ENCODE measurements around the gene CARS2.
"Not testable (repeated sequence)": the region's sequence is repeated elsewhere in the genome, so short reads cannot be mapped to it uniquely, and the experiment has no call there.

CARS2 gene

GRCh38 chr13:110635405-110636002 is 70.4 kb downstream of the CARS2 start:
- DNase-seq, result no peak

DNA sequence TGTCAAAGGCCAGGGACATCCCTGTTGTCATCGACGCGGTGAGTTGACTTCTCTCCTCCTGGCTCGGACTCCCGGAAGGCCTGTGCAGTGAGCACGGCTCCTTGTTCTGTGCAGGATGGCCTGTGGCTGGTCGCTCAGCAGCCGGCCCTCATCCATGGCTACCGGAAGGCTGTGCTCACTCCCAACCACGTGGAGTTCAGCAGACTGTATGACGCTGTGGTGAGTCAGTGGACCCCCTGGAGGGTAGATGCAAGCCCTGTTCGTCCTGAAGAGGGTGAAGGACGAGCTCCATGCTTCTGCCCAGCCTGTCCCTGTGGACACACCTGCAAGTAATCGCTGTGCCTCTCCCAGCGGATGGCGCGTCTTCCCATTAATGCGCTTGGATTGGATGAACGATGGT is 71.4 kb downstream of the CARS2 start:
- no peak for DNase-seq

- DNase-seq, result no peak
Observed at GRCh38 chr13:110633776-110634175, 72.1 kb downstream of the CARS2 start.

DNA sequence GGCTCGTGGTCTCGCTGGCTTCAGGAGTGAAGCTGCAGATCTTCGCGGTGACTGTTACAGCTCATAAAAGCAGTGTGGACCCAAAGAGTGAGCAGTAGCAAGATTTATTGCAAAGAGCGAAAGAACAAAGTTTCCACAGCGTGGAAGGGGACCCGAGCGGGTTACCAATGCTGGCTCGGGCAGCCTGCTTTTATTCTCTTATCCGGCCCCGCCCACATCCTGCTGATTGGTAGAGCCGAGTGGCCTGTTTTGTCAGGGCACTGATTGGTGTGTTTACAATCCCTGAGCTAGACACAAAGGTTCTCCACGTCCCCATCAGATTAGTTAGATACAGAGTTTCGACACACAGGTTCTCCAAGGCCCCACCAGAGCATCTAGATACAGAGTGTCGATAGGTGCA is 73.7 kb downstream of the CARS2 start:
- DNase-seq, result not testable (repeated sequence)

- no peak for DNase-seq
Observed at GRCh38 chr13:110630566-110631119, 75.3 kb downstream of the CARS2 start.

DNA sequence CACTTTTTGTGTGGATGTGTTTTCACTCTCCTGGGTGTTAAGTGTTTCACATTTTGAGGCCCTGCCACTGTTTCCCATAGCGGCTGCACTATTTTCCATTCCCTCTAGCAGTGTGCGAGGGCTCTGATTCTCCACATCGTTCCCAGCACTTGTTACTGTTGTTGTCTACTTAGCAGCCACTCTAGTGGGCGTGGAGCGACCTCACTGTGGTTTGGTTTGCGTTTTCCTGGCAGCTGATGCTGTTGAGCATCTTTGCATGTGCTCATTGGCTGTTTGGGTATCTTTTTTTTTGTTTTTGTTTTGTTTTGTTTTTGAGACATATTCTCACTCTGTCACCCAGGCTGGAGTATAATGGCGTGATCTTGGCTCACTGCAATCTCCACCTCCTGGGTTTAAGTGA is 76.2 kb downstream of the CARS2 start:
- no peak for DNase-seq

DNA sequence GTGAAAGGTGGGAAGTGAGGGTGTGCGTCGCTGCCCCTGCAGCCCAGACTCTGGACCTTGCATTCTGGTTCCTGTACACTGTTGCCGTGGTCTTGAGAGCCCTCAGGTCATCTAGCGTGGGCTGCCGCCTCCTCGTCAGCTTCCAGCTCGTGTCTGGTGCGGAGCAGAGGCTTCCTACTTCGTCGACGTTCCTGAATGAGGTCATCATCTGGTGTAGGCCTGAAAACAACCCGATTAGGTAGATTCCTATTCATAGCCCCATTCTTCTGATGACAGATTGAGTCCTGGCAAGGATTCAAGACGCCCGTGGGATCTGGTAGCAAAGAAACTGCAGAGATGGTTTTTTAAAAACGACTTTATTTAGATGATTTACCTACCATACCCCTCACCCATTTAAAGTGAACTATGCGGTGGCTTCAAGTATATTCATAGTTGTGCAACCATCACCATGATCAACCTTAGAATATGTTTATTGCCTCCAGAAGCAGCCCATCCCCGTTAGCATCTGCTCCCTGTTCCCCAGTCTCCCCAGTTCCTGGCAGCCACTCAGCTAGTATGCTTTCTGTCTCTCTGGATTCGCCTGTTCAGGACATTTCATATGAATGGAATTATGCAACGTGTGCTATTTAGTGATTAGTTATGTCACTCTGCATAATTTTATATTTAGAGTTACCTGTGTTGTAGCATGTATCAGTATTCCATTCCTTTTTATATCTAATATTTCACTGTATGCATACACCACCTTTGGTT is 76.8 kb downstream of the CARS2 start:
- DNase-seq, result no peak

DNA sequence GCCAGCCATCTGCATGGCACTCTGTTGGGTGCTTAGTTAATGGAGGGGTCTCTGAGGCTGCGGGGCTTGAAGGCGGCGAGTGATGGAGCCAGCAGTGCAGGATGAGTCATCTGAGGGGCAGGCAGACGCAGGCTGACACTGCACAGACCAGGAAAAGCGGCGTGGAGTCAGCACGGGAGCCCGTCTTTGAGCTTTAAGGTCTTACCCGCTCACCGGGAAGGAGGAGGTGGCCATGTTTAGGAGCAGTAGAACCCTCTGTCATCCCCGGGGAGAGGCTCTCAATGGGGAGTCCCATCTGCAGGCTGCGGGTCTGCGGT is 77.5 kb downstream of the CARS2 start:
- no peak for DNase-seq

- DNase-seq, result no peak
Observed at GRCh38 chr13:110627761-110628476, 78.0 kb downstream of the CARS2 start.

DNA sequence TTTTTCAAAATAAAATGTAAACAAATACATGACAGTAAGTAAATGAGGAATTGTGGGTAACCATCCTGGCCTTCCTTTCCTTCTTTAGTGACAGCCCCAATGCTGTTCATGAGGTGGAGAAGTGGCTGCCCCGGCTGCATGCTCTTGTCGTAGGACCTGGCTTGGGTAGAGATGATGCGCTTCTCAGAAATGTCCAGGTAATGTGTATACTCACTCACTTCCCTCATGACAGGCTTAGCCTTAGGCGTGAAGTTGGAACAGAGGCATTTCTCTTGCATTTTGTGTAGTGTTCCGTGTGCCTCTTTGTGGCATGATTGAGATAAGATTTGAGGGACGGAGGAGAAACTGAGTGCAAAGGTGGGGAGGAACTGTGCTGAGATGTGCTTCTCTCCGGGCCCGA is 78.6 kb downstream of the CARS2 start:
- DNase-seq, result no peak

- no peak for DNase-seq
Observed at GRCh38 chr13:110626521-110626920, 79.4 kb downstream of the CARS2 start.

DNA sequence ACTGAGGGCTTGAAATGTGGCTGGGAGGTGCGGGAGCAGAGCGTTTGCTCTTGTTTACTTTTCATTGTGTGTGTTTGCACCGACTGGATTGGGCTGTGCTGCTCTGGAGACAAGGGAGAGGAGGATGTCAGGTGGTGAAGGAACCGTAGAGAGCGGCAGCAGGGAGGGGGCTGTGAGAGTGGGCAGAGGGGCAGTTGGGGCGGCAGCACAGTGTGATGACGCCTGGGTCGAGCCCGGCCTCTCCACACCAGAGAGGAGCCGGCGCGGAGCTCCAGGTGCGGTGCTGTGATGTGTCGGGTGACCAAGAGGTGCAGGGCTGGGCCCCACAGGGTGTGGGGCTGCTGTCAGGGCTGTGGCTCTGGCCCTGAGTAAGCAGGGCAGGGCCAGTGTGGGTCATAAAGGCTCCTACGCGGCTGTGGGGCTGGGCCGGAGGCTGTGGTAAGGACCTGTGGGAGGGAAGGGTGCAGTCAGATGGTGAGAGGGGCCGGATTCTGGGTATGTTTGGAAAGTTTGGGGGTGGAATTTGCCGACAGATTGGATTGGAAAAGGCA is 80.1 kb downstream of the CARS2 start:
- no peak for DNase-seq

DNA sequence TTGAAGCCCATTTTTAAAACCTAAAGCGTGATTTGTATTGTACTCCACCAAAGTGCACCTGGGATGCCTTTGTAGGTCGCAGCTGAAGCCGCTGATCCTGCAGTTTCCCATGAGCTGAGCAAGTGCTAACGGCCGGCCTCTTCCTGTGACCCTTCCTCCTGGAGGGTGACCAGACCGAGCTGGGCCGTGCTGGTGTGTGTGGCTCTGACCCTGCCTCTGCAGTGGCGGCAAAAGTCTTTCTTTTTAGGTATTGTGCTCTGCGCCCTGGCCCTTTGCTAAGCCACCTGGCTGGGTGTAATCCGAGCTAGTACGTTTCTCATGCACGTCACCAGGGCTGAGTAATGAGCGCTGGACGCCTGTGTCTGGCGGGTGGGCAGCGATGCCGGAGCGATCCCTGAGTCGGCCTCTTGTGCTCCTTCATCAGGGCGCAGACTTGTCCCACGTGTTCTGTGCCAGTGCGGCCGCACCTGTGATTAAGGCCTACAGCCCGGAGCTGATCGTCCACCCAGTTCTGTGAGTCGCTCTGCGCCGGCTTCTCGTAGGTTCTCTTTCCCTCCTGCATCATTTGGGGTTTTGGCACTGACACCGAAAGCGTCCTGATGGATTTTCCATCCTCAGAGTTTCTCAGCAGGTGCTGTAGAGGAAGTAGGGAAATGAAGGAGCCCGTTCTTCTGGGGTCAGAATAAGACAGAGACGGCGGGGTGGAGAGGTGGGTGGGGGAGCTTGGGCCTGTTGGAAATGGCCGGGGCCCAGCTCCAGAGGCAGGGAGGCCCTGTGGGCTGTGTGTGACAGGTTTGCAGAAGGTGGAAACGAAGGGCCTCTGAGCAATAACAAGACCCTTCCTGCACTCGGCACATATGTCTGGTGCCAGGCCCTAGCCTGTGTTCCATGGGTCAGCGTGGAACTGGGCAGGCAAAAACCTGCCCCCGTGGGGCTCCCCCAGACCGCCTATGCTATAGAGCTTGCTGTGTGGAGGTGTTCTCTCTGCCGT is 80.9 kb downstream of the CARS2 start:
- no peak for DNase-seq

DNA sequence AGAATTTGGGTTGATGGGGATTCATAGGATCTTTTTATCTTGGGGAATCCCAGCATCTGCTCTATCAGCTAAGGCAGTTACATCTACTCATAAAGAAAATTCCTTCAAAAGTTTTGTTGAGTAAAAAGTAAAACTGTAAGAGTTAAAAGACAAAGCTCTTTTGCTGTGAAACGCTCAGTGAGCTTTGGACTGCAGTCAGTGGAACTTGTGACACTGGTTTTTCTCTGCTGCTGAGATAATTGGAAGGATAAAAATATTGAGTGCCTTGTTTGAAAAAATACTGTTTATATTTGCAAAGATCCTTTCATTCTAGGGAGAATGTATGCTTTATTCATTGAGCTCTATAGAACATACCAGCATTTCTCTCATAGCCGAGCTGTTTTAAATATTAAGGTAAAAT is 85.3 kb downstream of the CARS2 start:
- DNase-seq, result no peak

DNA sequence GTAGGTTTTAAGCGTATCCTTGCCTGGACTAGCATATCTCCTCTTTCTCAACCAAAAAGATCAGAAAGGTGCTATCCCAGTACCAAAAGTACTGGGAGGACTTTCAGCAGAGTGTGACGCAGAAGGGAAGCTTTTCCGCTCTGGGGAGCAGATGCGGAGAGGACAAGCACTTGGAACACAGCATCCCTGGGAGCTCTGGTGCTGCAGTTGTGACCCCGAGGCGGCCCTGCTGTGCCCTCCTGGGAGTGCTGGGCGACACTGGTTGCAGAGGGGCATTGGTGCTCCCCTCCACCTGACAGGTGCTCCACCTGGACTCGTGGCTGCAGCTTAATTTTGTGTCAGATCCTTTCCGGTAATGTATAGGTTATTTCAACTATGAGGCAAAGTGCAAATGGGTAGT is 87.1 kb downstream of the CARS2 start:
- no peak for DNase-seq

DNA sequence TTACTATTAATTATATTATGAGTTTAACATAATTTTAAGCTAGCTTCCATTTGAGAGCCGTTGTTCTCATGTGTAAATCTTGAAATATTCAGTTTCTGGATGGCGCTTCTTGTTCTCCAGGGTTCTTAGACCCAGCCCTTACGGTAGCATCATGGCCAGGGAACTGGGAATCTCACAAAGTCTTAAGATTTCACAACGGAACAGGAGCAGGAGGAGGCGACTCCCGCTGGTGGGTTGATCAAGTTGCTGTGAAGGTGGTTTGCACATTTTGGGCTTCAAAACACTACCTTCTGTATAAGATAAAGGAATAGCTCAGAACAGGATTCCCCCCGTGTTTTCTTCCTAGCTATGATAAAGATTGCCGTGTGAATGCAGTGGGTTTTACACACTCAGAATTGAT is 87.7 kb downstream of the CARS2 start:
- DNase-seq, result no peak

DNA sequence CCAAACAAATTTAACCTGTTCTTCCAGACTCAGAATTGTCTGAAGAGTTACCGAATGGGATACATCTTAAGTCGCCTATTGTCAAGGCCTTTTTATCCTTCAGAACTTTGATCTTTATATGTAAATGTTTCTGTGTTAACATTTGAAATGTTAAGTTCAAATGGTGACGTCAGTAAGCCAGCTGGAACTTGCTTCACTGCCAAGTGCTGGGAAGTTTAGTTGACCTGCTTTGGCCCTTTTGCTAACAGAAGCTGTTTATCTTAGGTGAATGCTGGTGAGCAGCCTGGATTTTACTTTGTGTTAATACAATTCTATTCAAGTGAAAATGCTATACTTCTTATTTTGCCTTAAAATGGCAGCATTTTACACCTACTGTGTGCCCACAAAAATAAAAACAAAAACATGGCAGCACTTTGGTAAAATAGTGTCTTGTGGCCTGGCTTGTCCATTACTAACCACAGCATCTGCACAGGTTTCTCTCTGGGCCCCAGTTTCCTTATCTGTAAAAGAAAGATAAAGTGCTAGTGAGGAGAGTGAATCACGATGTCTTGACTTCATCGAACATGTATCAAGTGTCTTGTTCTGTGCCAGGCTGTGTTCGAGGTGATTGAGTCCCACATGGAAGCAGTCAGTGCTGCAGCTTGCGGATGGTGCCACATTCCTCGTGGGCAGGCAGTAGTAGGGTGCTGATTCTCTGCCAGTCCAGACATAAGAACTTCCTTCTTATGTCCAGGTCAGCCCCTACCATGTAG is 88.4 kb downstream of the CARS2 start:
- no peak for DNase-seq

- DNase-seq, result peak; percentile 45
Observed at GRCh38 chr13:110616103-110617101, 89.5 kb downstream of the CARS2 start.

DNA sequence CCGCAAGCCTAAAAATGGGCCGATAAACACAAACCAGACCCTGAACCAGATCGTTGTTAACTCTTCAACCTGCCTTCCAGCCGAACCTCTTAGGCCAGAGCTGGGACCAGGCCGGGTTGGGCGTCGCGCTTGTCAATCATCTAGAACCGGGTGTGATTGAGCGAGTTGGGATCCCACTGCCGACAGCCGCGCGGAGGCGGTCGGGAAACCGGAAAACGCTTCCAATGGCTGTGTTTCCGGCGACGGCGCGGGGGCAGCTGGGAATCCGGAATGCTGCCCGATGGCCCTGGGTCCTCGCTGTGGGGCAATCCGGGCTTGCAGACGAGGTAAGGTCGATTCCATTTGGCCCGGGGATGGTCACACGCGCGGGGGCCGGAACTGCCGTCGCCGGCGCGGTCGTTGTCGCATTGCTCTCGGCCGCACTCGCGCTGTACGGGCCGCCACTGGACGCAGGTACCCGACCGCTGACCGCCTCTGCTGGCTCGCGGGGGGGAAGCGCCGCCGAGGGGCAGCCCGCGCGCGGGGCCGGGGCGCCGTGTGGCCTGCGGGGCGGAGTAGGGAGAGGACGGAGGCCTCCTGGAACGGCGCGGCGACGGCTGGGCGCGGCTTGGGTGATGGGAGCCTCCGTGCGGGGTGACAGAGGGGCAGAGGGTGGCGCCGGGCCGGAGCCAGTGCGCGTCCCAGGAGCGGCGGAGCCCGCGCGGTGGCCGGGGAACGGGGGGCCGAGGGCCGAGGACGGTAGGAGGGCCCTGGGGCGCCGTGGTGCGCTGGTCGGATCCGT is 90.4 kb downstream of the CARS2 start, which contains the start of gene NAXD:
TSS of gene NAXD (plus strand) at position 224 of the 781 bp plus-strand sequence. CDS start at position 281, 57 bp downstream.
- DNase-seq, result peak; percentile 88

GRCh38 chr13:110615005-110615321 is 91.0 kb downstream of the CARS2 start:
- no peak for DNase-seq
